ENCODE data around the gene GPX6.

Gene GPX6

DNA sequence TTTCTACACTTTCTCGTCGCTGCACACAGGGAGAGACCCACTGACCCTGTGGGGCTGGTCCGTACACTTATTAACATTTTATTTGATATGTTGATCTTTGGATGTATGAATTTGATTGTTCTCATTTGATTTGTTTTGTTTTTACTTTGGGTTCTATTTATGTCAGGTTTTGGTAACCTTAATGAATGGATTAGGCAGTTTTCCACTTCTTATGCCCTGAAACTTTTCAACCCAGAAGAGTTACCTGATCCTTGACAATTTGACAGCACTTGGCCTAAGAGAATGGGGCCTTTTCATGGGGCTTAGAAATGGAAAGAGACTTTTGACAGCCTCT is 23.6 kb downstream of the GPX6 start:
- TF ChIP-seq, protein P1, sequence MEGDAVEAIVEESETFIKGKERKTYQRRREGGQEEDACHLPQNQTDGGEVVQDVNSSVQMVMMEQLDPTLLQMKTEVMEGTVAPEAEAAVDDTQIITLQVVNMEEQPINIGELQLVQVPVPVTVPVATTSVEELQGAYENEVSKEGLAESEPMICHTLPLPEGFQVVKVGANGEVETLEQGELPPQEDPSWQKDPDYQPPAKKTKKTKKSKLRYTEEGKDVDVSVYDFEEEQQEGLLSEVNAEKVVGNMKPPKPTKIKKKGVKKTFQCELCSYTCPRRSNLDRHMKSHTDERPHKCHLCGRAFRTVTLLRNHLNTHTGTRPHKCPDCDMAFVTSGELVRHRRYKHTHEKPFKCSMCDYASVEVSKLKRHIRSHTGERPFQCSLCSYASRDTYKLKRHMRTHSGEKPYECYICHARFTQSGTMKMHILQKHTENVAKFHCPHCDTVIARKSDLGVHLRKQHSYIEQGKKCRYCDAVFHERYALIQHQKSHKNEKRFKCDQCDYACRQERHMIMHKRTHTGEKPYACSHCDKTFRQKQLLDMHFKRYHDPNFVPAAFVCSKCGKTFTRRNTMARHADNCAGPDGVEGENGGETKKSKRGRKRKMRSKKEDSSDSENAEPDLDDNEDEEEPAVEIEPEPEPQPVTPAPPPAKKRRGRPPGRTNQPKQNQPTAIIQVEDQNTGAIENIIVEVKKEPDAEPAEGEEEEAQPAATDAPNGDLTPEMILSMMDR (IDR thresholded peaks at IDR 0.05) = no peak

DNA sequence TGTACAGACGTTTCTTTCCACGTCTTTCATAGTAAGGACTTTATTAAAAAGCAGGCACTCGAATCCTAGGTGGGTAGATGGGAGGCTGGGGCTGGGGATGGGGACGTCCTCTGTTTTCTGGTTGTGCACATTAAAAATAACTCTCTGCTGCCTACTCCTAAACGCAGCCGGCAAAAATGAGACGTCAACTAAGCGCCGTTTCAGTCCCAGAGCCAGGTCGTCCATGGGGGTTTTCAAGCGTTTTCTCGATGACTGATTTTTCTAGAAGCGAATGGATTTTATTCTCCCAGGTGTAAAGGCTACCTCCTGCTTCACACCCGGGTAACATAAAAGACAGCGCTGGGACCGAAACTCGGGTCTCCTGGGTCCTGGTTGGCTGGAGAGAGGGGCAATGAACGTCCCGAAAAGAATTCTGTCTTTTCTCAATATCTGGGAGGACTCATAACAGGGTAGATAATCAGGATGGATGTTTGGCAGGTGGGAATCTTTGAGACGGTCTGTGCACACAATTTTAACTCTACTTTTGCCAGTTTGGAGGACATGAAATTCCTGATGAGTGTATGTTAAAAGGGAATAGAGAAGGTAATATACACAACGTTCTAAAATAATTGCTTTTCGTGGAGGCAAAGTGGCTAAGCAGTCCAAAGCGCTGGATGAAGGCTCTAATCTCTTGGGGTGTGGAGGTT is 25.2 kb downstream of the GPX6 start:
- TF ChIP-seq, protein P1 (IDR thresholded peaks at IDR 0.05) = no peak

DNA sequence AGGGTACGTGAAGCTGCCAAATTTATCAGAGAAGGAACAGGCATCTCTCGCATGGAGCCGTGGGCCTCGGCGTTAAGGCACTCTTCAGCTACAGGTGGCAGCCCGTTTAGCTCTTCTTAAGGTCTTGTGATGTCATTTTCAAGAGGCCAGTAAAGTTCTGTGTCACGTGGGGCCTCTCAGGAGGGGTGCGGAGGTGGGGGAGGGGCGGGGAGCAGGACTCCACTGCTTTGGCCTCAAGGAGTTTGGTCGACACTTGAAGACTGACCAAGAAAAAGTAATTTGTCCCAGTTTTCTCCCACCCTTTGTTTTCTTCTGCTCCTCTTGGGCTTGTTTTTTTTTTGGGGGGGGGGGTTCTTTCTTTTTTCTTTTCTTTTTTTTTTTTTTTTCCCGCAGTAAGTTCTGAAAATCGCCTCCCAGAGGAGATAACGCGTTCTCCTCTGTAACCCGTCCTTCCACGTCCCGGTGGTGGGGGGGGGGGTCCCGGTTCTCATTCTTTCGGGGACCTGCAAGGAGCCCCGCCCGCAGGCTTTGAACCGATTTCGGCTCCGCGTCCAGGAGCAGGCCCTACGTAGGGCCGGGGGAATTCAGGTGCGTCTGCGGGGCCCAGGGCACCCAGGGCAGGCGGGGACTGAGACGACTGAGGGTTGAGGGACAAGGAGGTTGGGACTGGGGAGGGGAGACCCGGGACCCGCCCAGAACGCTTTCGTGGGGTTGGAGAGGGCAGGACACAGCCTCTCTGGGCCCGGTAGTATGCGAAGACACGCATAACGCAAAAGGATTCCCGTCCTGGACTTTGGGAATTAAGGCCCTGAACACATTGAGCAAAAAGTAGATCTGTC is 26.0 kb downstream of the GPX6 start:
- TF ChIP-seq, protein P1 (IDR thresholded peaks at IDR 0.05) = no peak

DNA sequence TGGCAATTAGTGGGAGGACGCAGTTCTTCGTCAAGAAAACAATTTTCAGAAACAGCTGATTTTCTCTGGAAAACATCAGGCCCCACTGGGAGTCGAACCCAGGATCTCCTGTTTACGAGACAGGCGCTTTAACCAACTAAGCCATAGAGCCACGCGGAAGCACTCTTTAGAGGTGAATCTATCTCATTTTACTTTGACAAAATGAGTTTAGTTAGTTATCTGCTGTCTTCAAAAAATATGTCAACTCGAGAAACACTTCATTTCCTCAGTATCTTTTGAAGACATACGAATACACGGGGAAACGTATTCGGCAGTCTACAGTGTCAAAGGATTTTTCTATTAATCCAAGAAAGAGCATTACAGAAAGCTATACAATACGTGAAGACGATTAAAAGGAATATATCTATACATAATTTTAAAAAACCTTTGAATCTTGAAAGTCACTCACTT is 26.7 kb downstream of the GPX6 start:
- TF ChIP-seq, protein P1 (IDR thresholded peaks at IDR 0.05) = no peak

DNA sequence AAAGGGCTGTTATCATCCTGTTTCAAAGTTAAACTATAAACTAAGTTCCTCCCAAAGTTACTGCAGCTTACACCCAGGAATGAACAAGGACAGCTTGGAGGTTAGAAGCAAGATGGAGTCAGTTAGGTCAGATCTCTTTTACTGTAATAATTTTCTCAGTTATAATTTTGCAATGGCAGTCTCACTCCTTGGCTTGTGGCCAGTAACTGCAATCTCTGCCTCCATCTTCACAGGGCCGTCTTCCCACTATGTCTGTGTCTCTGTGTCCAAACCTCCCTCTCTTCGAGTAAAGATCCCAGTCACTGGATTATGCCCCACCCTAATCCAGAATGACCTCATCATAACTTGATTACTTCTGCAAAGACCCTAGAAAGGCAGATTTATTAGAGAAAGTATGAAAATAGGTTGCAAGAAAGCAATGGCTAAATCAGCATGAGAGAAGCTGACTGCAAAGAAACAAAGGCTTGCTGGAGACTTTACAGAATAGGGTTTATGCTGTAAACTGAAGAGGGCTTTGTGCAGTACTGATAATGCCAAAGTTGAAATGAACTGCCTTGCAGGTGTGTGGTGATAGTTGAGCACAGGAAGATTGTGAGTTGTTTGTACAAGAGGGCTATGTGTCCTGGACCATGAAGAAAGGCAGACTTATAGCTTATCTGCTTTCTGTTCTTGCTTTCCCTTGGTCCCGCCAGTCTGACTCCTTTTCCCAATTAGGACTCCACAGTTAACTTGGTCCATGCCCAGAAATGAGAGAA is 28.4 kb downstream of the GPX6 start:
- TF ChIP-seq, protein P1 (IDR thresholded peaks at IDR 0.05) = no peak

DNA sequence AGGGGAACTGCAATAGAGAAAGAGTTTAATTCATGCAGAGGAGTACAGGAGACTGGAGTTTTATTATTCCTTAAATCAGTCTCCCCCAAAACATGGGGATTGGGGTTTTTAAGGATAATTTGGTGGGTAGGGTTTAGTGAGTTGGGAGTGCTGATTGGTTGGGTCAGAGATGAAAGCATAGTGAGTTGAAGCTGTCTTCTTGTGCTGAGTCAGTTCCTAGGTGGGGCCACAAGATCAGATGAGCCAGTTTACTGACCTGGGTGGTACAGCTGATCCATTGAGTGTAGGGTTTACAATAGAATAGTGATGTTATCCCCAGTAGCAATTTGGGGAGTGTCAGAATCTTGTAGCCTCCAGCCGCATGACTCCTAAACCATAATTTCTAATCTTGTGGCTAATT is 29.1 kb downstream of the GPX6 start:
- TF ChIP-seq, protein P1 (IDR thresholded peaks at IDR 0.05) = no peak

DNA sequence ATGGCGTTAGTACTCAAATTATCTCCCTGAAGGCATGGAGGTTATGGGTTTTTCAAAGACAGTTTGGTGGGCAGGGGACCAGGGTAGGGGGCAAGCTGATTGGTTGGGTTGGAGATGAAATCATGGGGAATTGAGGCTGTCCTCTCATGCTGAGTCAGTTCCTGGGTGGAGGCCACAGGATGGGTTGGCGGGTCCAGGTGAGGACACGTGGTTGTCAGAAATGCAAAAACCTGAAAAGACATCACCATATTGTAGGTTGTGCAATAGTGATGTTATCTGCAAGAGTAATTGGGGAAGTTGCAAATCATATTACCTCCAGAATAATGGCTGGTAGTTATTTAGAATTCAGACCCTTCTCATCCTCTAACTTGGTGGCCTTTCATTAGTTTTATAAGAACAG is 30.1 kb downstream of the GPX6 start:
- TF ChIP-seq, protein P1 (IDR thresholded peaks at IDR 0.05) = no peak

Measured in LNCAP (cell line).